Measurements from ENCODE around the gene PDE1C. TPM values are rescaled to one million over a fixed set of nuclear protein-coding genes. Genes with fewer than 3 reads are reported as not detected.

Gene PDE1C
- total and polyA plus RNA-seq, 3 donors from 2014 or later: 7.6 to 9.5 (median 9.5) TPM

- intact Hi-C loops (cut with DNase I; ENCODE audit: low total_unique reads): no loop called here
- Histone ChIP-seq H3K4me1 (no peaks in the 10 kb centered on the region), H3K27me3 (no peaks in the 10 kb centered on the region), H3K36me3 (ENCODE audit: low read depth, missing control alignments) (no peaks in the 10 kb centered on the region), H3K4me3 (no peak overlapping the region), H3K27ac (no peak overlapping the region), H3K9me3 (no peaks in the 10 kb centered on the region)
- 86 to 94% methylated on average over 8 of the region's 8 CpGs for WGBS, 2 donors
- no peak for DNase-seq
- TF ChIP-seq POLR2A (IDR thresholded peaks at IDR 0.05): no peak
- TF ChIP-seq, protein P1, sequence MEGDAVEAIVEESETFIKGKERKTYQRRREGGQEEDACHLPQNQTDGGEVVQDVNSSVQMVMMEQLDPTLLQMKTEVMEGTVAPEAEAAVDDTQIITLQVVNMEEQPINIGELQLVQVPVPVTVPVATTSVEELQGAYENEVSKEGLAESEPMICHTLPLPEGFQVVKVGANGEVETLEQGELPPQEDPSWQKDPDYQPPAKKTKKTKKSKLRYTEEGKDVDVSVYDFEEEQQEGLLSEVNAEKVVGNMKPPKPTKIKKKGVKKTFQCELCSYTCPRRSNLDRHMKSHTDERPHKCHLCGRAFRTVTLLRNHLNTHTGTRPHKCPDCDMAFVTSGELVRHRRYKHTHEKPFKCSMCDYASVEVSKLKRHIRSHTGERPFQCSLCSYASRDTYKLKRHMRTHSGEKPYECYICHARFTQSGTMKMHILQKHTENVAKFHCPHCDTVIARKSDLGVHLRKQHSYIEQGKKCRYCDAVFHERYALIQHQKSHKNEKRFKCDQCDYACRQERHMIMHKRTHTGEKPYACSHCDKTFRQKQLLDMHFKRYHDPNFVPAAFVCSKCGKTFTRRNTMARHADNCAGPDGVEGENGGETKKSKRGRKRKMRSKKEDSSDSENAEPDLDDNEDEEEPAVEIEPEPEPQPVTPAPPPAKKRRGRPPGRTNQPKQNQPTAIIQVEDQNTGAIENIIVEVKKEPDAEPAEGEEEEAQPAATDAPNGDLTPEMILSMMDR (IDR thresholded peaks at IDR 0.05): no peak
These were observed 294.7 kb downstream of the PDE1C start for GRCh38 chr7:31775556-31775955.

DNA sequence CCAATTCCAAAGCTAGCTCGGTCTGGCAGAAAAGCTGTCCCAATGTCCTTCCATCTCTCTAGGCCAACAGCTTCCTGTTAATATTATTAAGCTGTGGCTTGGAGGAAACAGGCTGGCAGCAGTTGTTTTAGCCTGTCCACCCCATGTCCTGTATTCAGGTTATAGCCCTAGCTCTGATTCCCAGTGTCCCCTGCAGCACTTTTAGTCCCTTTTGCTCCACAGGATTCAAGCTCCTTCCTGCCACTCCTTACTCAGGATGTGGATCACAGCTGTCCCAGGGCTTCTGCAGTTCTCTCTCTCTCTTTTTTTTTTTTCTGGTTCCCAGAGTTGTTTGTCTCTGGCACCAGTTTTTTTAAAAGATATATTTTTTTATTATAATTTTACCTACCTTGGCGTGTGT is 298.0 kb downstream of the PDE1C start:
- WGBS, 2 donors: 88 to 92% methylated on average over 2 of the region's 2 CpGs
- Histone ChIP-seq H3K9me3 (no peaks in the 10 kb centered on the region), H3K36me3 (ENCODE audit: low read depth, missing control alignments) (no peaks in the 10 kb centered on the region), H3K4me1 (no peaks in the 10 kb centered on the region), H3K27me3 (no peaks in the 10 kb centered on the region), H3K4me3 (no peak overlapping the region), H3K27ac (no peak overlapping the region)
- intact Hi-C loops (cut with DNase I; ENCODE audit: low total_unique reads): no loop called here
- TF ChIP-seq POLR2A (IDR thresholded peaks at IDR 0.05): no peak
- TF ChIP-seq, protein P1 (IDR thresholded peaks at IDR 0.05): no peak
- DNase-seq: no peak

- H3K4me1 ChIP-seq: no peaks in the 10 kb centered on the region
- no peaks in the 10 kb centered on the region for H3K36me3 ChIP-seq (ENCODE audit: low read depth, missing control alignments)
- H3K27me3 ChIP-seq: no peaks in the 10 kb centered on the region
- no peak overlapping the region for H3K27ac ChIP-seq
- intact Hi-C loops (cut with DNase I; ENCODE audit: low total_unique reads): no loop called here
- H3K4me3 ChIP-seq: no peak overlapping the region
- no peak for DNase-seq
- TF ChIP-seq, protein P1 (IDR thresholded peaks at IDR 0.05): no peak
- TF ChIP-seq POLR2A (IDR thresholded peaks at IDR 0.05): no peak
- WGBS, 2 donors: 39 to 50% methylated on average over 4 of the region's 4 CpGs
- no peaks in the 10 kb centered on the region for H3K9me3 ChIP-seq
These were observed 302.4 kb downstream of the PDE1C start for GRCh38 chr7:31767686-31768358.

DNA sequence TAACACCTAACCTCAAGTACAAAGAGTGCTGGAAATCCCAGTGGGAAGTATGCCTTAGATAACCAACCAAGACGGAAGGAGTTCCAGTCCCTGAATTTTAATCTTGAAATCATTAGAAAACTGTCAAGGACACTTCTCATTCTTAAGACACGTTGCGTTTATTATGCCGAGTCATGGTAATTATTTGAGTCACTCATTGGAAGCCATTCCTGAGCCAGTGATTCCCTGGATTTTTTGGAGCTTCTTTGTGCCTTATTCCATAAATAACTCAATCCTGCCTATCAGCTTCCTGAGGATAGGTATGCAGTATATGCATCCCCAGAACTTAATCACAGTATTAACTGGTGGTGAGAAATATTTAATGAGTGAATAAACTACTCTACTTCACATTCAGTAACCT is 305.7 kb downstream of the PDE1C start:
- Histone ChIP-seq H3K27me3 (no peaks in the 10 kb centered on the region), H3K36me3 (ENCODE audit: low read depth, missing control alignments) (no peaks in the 10 kb centered on the region), H3K4me3 (no peak overlapping the region), H3K27ac (no peak overlapping the region), H3K4me1 (no peaks in the 10 kb centered on the region), H3K9me3 (no peaks in the 10 kb centered on the region)
- no peak for TF ChIP-seq POLR2A (IDR thresholded peaks at IDR 0.05)
- TF ChIP-seq, protein P1 (IDR thresholded peaks at IDR 0.05): no peak
- intact Hi-C loops (cut with DNase I; ENCODE audit: low total_unique reads): no loop called here
- 65 to 83% methylated on average over 4 of the region's 4 CpGs for WGBS, 2 donors
- DNase-seq: no peak

DNA sequence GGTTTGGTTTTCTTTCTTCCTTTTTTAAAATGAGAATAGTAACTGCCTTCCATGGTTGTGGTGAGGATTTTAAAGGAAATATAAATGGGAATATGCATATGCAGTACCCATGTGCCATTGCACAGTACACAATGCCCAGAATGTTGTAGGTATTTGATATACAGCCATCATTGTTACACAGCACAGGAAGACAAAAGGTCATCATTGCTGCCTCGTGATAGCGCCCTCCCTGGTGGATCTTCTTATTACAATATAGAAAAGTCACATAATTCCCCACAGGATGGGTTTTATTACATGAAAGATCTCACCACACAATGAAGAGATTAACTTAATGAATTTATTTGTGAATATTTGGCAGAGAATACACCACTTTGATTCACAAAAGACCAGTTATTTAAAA is 306.7 kb downstream of the PDE1C start:
- Histone ChIP-seq H3K27me3 (no peaks in the 10 kb centered on the region), H3K27ac (no peak overlapping the region), H3K36me3 (ENCODE audit: low read depth, missing control alignments) (no peaks in the 10 kb centered on the region), H3K4me3 (no peak overlapping the region), H3K4me1 (no peaks in the 10 kb centered on the region), H3K9me3 (no peaks in the 10 kb centered on the region)
- DNase-seq: no peak
- TF ChIP-seq, protein P1 (IDR thresholded peaks at IDR 0.05): peak in 1 of 3 experiments; percentile 33
- no peak for TF ChIP-seq POLR2A (IDR thresholded peaks at IDR 0.05)
- intact Hi-C loops (cut with DNase I; ENCODE audit: low total_unique reads): no loop called here
- 24 to 26% methylated on average over 2 of the region's 2 CpGs for WGBS, 2 donors
